Measurements from ENCODE around the gene IL22RA2.
"Not testable (repeated sequence)": the region's sequence is repeated elsewhere in the genome, so short reads cannot be mapped to it uniquely, and the experiment has no call there.

Gene IL22RA2

GRCh38 chr6:137173501-137173900 is at the start of gene IL22RA2:
Gene IL22RA2, minus strand, starts transcription at chr6:137173644. Its CDS starts 11,895 bp downstream, at chr6:137161749.
- no peak for DNase-seq (ENCODE audit: low read depth in 2 of 2)

GRCh38 chr6:137222381-137222780 is 48.9 kb upstream of the IL22RA2 start:
- no peak for DNase-seq (ENCODE audit: low read depth in 2 of 2)

- DNase-seq (ENCODE audit: low read depth in 2 of 2), result no peak
These were observed 46.3 kb upstream of the IL22RA2 start for GRCh38 chr6:137219664-137220252.

GRCh38 chr6:137218917-137219663 is 45.6 kb upstream of the IL22RA2 start, which contains the start of gene IFNGR1:
Gene IFNGR1, minus strand, starts transcription at chr6:137219385. Its CDS starts 58 bp downstream, at chr6:137219327.
- DNase-seq (ENCODE audit: low read depth in 2 of 2), result peak; percentile 94

- peak in 1 of 2 donors; percentile 25 for DNase-seq (ENCODE audit: low read depth in 2 of 2)
These were observed 45.1 kb upstream of the IL22RA2 start for GRCh38 chr6:137218473-137218916.

GRCh38 chr6:137217801-137218472 is 44.5 kb upstream of the IL22RA2 start:
- DNase-seq (ENCODE audit: low read depth in 2 of 2), result no peak

GRCh38 chr6:137216875-137217553 is 43.6 kb upstream of the IL22RA2 start:
- DNase-seq (ENCODE audit: low read depth in 2 of 2), result no peak

- DNase-seq (ENCODE audit: low read depth in 2 of 2), result no peak
These were observed 42.7 kb upstream of the IL22RA2 start for GRCh38 chr6:137216106-137216505.

- not testable (repeated sequence) for DNase-seq (ENCODE audit: low read depth in 2 of 2)
These were observed 42.2 kb upstream of the IL22RA2 start for GRCh38 chr6:137215630-137216029.

- no peak for DNase-seq (ENCODE audit: low read depth in 2 of 2)
These were observed 41.5 kb upstream of the IL22RA2 start for GRCh38 chr6:137214931-137215330.

- no peak for DNase-seq (ENCODE audit: low read depth in 2 of 2)
These were observed 40.4 kb upstream of the IL22RA2 start for GRCh38 chr6:137213813-137214212.

GRCh38 chr6:137213331-137213740 is 39.9 kb upstream of the IL22RA2 start:
- no peak for DNase-seq (ENCODE audit: low read depth in 2 of 2)

GRCh38 chr6:137211910-137212309 is 38.5 kb upstream of the IL22RA2 start:
- no peak for DNase-seq (ENCODE audit: low read depth in 2 of 2)

- DNase-seq (ENCODE audit: low read depth in 2 of 2), result no peak
These were observed 37.5 kb upstream of the IL22RA2 start for GRCh38 chr6:137210903-137211302.

- DNase-seq (ENCODE audit: low read depth in 2 of 2), result no peak
These were observed 34.8 kb upstream of the IL22RA2 start for GRCh38 chr6:137208279-137208678.

GRCh38 chr6:137207457-137207856 is 34.0 kb upstream of the IL22RA2 start:
- DNase-seq (ENCODE audit: low read depth in 2 of 2), result not testable (repeated sequence)

GRCh38 chr6:137206577-137206976 is 33.1 kb upstream of the IL22RA2 start:
- no peak for DNase-seq (ENCODE audit: low read depth in 2 of 2)

GRCh38 chr6:137203256-137203655 is 29.8 kb upstream of the IL22RA2 start:
- DNase-seq (ENCODE audit: low read depth in 2 of 2), result no peak

- no peak for DNase-seq (ENCODE audit: low read depth in 2 of 2)
These were observed 28.6 kb upstream of the IL22RA2 start for GRCh38 chr6:137202078-137202477.

- no peak for DNase-seq (ENCODE audit: low read depth in 2 of 2)
These were observed 27.6 kb upstream of the IL22RA2 start for GRCh38 chr6:137201006-137201405.

- no peak for DNase-seq (ENCODE audit: low read depth in 2 of 2)
These were observed 26.8 kb upstream of the IL22RA2 start for GRCh38 chr6:137200288-137200687.
